Duodenal mucosa (tissue), 2 donors: Measurements from ENCODE around the gene MAST3.
"Not testable (repeated sequence)": the region's sequence is repeated elsewhere in the genome, so short reads cannot be mapped to it uniquely, and the experiment has no call there.

Experiments used
- H3K27ac ChIP-seq: one replicate; pipeline ENCODE4 v1.7.0; 2013; ENCODE audit warnings: low read depth, low read length
- H3K27me3 ChIP-seq, 2 donors: one replicate each; pipeline ENCODE4 v1.7.0; 2013; ENCODE audit warnings: low read length in 2 of 2, control low read depth in 1 of 2; ENCODE audit not compliant: insufficient read depth in 2 of 2, control insufficient read depth in 1 of 2
- H3K36me3 ChIP-seq, 2 donors: one replicate each; pipeline ENCODE4 v1.7.0; 2013; ENCODE audit warnings: low read length in 2 of 2, control low read depth in 1 of 2; ENCODE audit not compliant: insufficient read depth in 2 of 2, control insufficient read depth in 1 of 2
- H3K4me1 ChIP-seq, 2 donors: one replicate each; pipeline ENCODE4 v1.7.0; 2013; ENCODE audit warnings: low read length in 2 of 2, control low read depth in 1 of 2; ENCODE audit not compliant: insufficient read depth in 2 of 2, control insufficient read depth in 1 of 2
- H3K4me3 ChIP-seq, 2 donors: one replicate each; pipeline ENCODE4 v1.7.0; 2013; ENCODE audit warnings: low read length in 2 of 2, low read depth in 1 of 2
- H3K9ac ChIP-seq, 2 donors: one replicate each; pipeline ENCODE4 v1.7.0; 2013; ENCODE audit warnings: low read length in 2 of 2, low read depth in 1 of 2
- H3K9me3 ChIP-seq, 2 donors: one replicate each; pipeline ENCODE4 v1.7.0; 2013; ENCODE audit warnings: low read length in 2 of 2, control low read depth in 1 of 2; ENCODE audit not compliant: control insufficient read depth in 1 of 2

Gene MAST3

DNA sequence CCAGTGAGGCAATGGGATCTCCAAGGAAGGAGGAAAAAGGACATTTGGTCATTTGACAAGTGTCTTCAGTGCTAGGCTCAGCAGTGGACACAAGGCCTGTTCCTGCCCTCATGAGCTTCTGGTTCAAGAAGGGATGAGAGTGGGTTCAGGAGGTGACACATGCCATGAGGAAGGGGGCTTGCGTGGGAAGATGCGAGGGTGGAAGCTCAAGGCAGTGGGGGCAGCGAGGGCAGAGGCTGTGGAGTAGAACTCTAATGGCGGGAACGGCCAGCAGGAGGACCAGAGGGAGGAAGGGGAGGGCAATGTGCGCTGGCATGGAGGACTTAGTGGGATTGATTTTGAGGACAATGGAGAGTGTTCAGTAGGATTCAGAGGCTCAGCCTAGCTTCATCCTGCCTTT lies 58.7 kb downstream of the MAST3 start:
- Histone ChIP-seq H3K36me3 (peaks cover 0 to 6% of the 10 kb centered on the region in 2 donors), H3K9me3 (no peaks in the 10 kb centered on the region), H3K9ac (peak overlapping the region; percentile 54 to 76), H3K4me1 (peaks cover 39 to 47% of the 10 kb centered on the region in 2 donors), H3K27ac (no peak overlapping the region), H3K27me3 (no peaks in the 10 kb centered on the region), H3K4me3 (peak overlapping the region in 1 of 2 donors; percentile 35)

- H3K27me3 ChIP-seq, result no peaks in the 10 kb centered on the region
- H3K36me3 ChIP-seq, result peaks cover 0 to 11% of the 10 kb centered on the region in 2 donors
- peak overlapping the region; percentile 54 to 76 for H3K9ac ChIP-seq
- no peaks in the 10 kb centered on the region for H3K9me3 ChIP-seq
- peak overlapping the region in 1 of 2 donors; percentile 35 for H3K4me3 ChIP-seq
- H3K27ac ChIP-seq, result peak overlapping the region; percentile 56
- peaks cover 38 to 46% of the 10 kb centered on the region in 2 donors for H3K4me1 ChIP-seq
Observed at GRCh38 chr19:18156841-18157464, 59.4 kb downstream of the MAST3 start.

GRCh38 chr19:18157465-18158063 lies 60.0 kb downstream of the MAST3 start:
- Histone ChIP-seq H3K27ac (peak overlapping the region; percentile 56), H3K9ac (peak overlapping the region; percentile 47 to 48), H3K36me3 (peaks cover 0 to 15% of the 10 kb centered on the region in 2 donors), H3K27me3 (no peaks in the 10 kb centered on the region), H3K4me3 (no peak overlapping the region), H3K9me3 (no peaks in the 10 kb centered on the region), H3K4me1 (peaks cover 38 to 45% of the 10 kb centered on the region in 2 donors)

GRCh38 chr19:18158467-18158866 lies 60.9 kb downstream of the MAST3 start:
- H3K27me3 ChIP-seq, result no peaks in the 10 kb centered on the region
- H3K27ac ChIP-seq, result no peak overlapping the region
- H3K36me3 ChIP-seq, result peaks cover 6 to 23% of the 10 kb centered on the region in 2 donors
- H3K4me3 ChIP-seq, result no peak overlapping the region
- H3K9ac ChIP-seq, result no peak overlapping the region
- no peaks in the 10 kb centered on the region for H3K9me3 ChIP-seq
- H3K4me1 ChIP-seq, result peaks cover 38 to 45% of the 10 kb centered on the region in 2 donors

- not testable (repeated sequence) for H3K27me3 ChIP-seq, H3K9me3 ChIP-seq, H3K27ac ChIP-seq, H3K4me3 ChIP-seq, H3K9ac ChIP-seq
- Histone ChIP-seq H3K4me1 (peaks cover 34 to 41% of the 10 kb centered on the region in 2 donors), H3K36me3 (peaks cover 6 to 28% of the 10 kb centered on the region in 2 donors)
Observed at GRCh38 chr19:18159059-18159616, 61.6 kb downstream of the MAST3 start.

- H3K27ac ChIP-seq, result no peak overlapping the region
- H3K27me3 ChIP-seq, result no peaks in the 10 kb centered on the region
- peaks cover 6 to 28% of the 10 kb centered on the region in 2 donors for H3K36me3 ChIP-seq
- peaks cover 29 to 36% of the 10 kb centered on the region in 2 donors for H3K4me1 ChIP-seq
- no peaks in the 10 kb centered on the region for H3K9me3 ChIP-seq
- no peak overlapping the region for H3K9ac ChIP-seq
- no peak overlapping the region for H3K4me3 ChIP-seq
Observed at GRCh38 chr19:18159810-18160209, 62.2 kb downstream of the MAST3 start.

- H3K36me3 ChIP-seq, result peaks cover 7 to 27% of the 10 kb centered on the region in 2 donors
- H3K9ac ChIP-seq, result peak overlapping the region; percentile 43 to 63
- H3K4me1 ChIP-seq, result peaks cover 29 to 31% of the 10 kb centered on the region in 2 donors
- H3K27ac ChIP-seq, result no peak overlapping the region
- peak overlapping the region; percentile 40 to 43 for H3K4me3 ChIP-seq
- no peaks in the 10 kb centered on the region for H3K9me3 ChIP-seq
- H3K27me3 ChIP-seq, result no peaks in the 10 kb centered on the region
Observed at GRCh38 chr19:18160493-18160970, 63.0 kb downstream of the MAST3 start.

GRCh38 chr19:18160971-18161635 lies 63.5 kb downstream of the MAST3 start:
- H3K36me3 ChIP-seq, result peaks cover 12 to 30% of the 10 kb centered on the region in 2 donors
- peak overlapping the region; percentile 43 to 63 for H3K9ac ChIP-seq

GRCh38 chr19:18161636-18162002 lies 64.0 kb downstream of the MAST3 start:
- H3K9ac ChIP-seq, result no peak overlapping the region
- H3K27me3 ChIP-seq, result no peaks in the 10 kb centered on the region
- peaks cover 21 to 22% of the 10 kb centered on the region in 2 donors for H3K4me1 ChIP-seq
- H3K36me3 ChIP-seq, result peaks cover 13 to 34% of the 10 kb centered on the region in 2 donors
- H3K27ac ChIP-seq, result no peak overlapping the region
- H3K9me3 ChIP-seq, result no peaks in the 10 kb centered on the region
- H3K4me3 ChIP-seq, result peak overlapping the region; percentile 13 to 51

More at GRCh38 chr19:18160971-18161635, 63.5 kb downstream of the MAST3 start:
- Histone ChIP-seq H3K27ac (no peak overlapping the region), H3K4me1 (peaks cover 26 to 27% of the 10 kb centered on the region in 2 donors), H3K27me3 (no peaks in the 10 kb centered on the region), H3K9me3 (no peaks in the 10 kb centered on the region), H3K4me3 (peak overlapping the region; percentile 40 to 51)

DNA sequence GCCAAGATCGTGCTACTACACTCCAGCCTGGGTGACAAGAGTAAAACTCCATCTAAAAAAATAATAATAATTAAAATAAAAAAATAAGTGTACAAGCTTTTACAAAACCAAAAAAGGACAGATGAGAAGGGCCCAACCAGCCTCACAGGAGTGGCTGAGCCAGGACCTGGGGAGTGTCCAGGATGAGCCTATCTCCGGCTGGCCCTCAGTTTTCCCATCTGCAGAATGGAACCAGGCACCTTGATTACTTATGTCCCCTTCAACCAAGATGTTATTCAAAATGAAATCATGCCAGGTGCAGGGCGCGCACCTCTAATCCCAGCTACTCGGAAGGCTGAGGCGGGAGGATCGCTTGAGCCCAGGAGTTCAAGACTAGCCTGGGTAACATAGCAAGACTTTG lies 66.5 kb downstream of the MAST3 start:
- H3K9ac ChIP-seq, result no peak overlapping the region
- H3K36me3 ChIP-seq, result peaks cover 17 to 52% of the 10 kb centered on the region in 2 donors
- peaks cover 10 to 13% of the 10 kb centered on the region in 2 donors for H3K4me1 ChIP-seq
- H3K9me3 ChIP-seq, result no peaks in the 10 kb centered on the region
- H3K27ac ChIP-seq, result no peak overlapping the region
- H3K27me3 ChIP-seq, result no peaks in the 10 kb centered on the region
- H3K4me3 ChIP-seq, result no peak overlapping the region
